ENCODE measurements around the gene SLC37A3.

SLC37A3 gene

GRCh38 chr7:140369294-140369693 is 29.0 kb downstream of the SLC37A3 start:
- Histone ChIP-seq H3K27ac (replicated peaks; ENCODE audit: low read length) (no peak overlapping the region), H3K23ac (ENCODE audit: low read depth, low read length, poor library complexity) (no peak overlapping the region), H3K4ac (ENCODE audit: low read length) (no peak overlapping the region), H2BK120ac (ENCODE audit: low read depth, low read length) (no peak overlapping the region), H4K91ac (ENCODE audit: low read depth, low read length, poor library complexity) (no peak overlapping the region), H3K27me3 (ENCODE audit: control insufficient read depth in 3 of 3, insufficient read depth in 3 of 3, low read depth in 1 of 3, low read length in 3 of 3) (no peaks in the 10 kb centered on the region), H3K79me1 (ENCODE audit: low read depth, low read length) (peaks cover 2% of the 10 kb centered on the region), H2BK15ac (ENCODE audit: low read length) (no peak overlapping the region), H2AK5ac (ENCODE audit: low read depth, low read length) (no peak overlapping the region), H2BK12ac (ENCODE audit: low read length) (no peak overlapping the region), H3K9me3 (replicated peaks in 1 of 2; ENCODE audit: control insufficient read depth in 2 of 2, insufficient read depth in 1 of 2, low read depth in 1 of 2, low read length in 2 of 2) (peaks cover 0 to 2% of the 10 kb centered on the region in 2 donors), H3K9ac (ENCODE audit: low read depth, low read length, poor library complexity) (no peak overlapping the region), H3K14ac (ENCODE audit: low read length) (no peak overlapping the region), H3K18ac (ENCODE audit: low read length) (no peak overlapping the region), H4K8ac (ENCODE audit: low read depth, low read length) (no peak overlapping the region), H2AFZ (ENCODE audit: low read length) (no peak overlapping the region), H3K36me3 (replicated peaks in 1 of 2; ENCODE audit: control insufficient read depth in 2 of 2, insufficient read depth in 2 of 2, low read length in 2 of 2) (peaks cover 5 to 39% of the 10 kb centered on the region in 2 donors), H3K4me2 (ENCODE audit: insufficient read depth, low read length, poor library complexity, severe bottlenecking) (no peak overlapping the region), H3K4me1 (ENCODE audit: control insufficient read depth in 2 of 2, insufficient read depth in 1 of 2, low read depth in 1 of 2, low read length in 2 of 2) (peaks cover 0 to 2% of the 10 kb centered on the region in 2 donors), H3K4me3 (ENCODE audit: low read length in 2 of 2) (no peak overlapping the region), H2BK5ac (ENCODE audit: low read length) (no peak overlapping the region)
- no peak for DNase-seq (ENCODE audit: low spot score)
- no CpG with 5 or more reads among the region's 4 CpGs for WGBS, 2 donors (ENCODE audit: extremely low coverage in 2 of 2, insufficient read length in 2 of 2, insufficient replicate concordance in 1 of 2)

GRCh38 chr7:140367528-140367927 is 30.8 kb downstream of the SLC37A3 start:
- Histone ChIP-seq H3K18ac (ENCODE audit: low read length) (no peak overlapping the region), H3K23ac (ENCODE audit: low read depth, low read length, poor library complexity) (no peak overlapping the region), H3K14ac (ENCODE audit: low read length) (no peak overlapping the region), H3K27me3 (ENCODE audit: control insufficient read depth in 3 of 3, insufficient read depth in 3 of 3, low read depth in 1 of 3, low read length in 3 of 3) (no peaks in the 10 kb centered on the region), H3K9me3 (replicated peaks in 1 of 2; ENCODE audit: control insufficient read depth in 2 of 2, insufficient read depth in 1 of 2, low read depth in 1 of 2, low read length in 2 of 2) (peaks cover 2 to 3% of the 10 kb centered on the region in 2 donors), H4K8ac (ENCODE audit: low read depth, low read length) (no peak overlapping the region), H3K27ac (replicated peaks; ENCODE audit: low read length) (no peak overlapping the region), H3K4ac (ENCODE audit: low read length) (no peak overlapping the region), H3K9ac (ENCODE audit: low read depth, low read length, poor library complexity) (no peak overlapping the region), H3K79me1 (ENCODE audit: low read depth, low read length) (peaks cover 2% of the 10 kb centered on the region), H4K91ac (ENCODE audit: low read depth, low read length, poor library complexity) (no peak overlapping the region), H3K4me1 (ENCODE audit: control insufficient read depth in 2 of 2, insufficient read depth in 1 of 2, low read depth in 1 of 2, low read length in 2 of 2) (peaks cover 0 to 3% of the 10 kb centered on the region in 2 donors), H2BK12ac (ENCODE audit: low read length) (no peak overlapping the region), H2AK5ac (ENCODE audit: low read depth, low read length) (no peak overlapping the region), H2BK120ac (ENCODE audit: low read depth, low read length) (no peak overlapping the region), H2BK15ac (ENCODE audit: low read length) (no peak overlapping the region), H3K4me2 (ENCODE audit: insufficient read depth, low read length, poor library complexity, severe bottlenecking) (no peak overlapping the region), H2BK5ac (ENCODE audit: low read length) (no peak overlapping the region), H2AFZ (ENCODE audit: low read length) (no peak overlapping the region), H3K4me3 (ENCODE audit: low read length in 2 of 2) (no peak overlapping the region), H3K36me3 (replicated peaks in 1 of 2; ENCODE audit: control insufficient read depth in 2 of 2, insufficient read depth in 2 of 2, low read length in 2 of 2) (peaks cover 5 to 43% of the 10 kb centered on the region in 2 donors)
- whole genome bisulfite sequencing, 2 donors (ENCODE audit: extremely low coverage in 2 of 2, insufficient read length in 2 of 2, insufficient replicate concordance in 1 of 2): no CpG with 5 or more reads among the region's 9 CpGs
- no peak for DNase-seq (ENCODE audit: low spot score)

- no peak overlapping the region for H3K18ac ChIP-seq (ENCODE audit: low read length)
Observed at GRCh38 chr7:140364819-140365218, 33.5 kb downstream of the SLC37A3 start.

GRCh38 chr7:140360697-140361229 is 37.6 kb downstream of the SLC37A3 start:
- Histone ChIP-seq H3K27ac (replicated peaks; ENCODE audit: low read length) (no peak overlapping the region), H3K9ac (ENCODE audit: low read depth, low read length, poor library complexity) (no peak overlapping the region), H2BK5ac (ENCODE audit: low read length) (no peak overlapping the region), H2BK12ac (ENCODE audit: low read length) (no peak overlapping the region), H3K4ac (ENCODE audit: low read length) (no peak overlapping the region), H3K79me1 (ENCODE audit: low read depth, low read length) (peaks cover 2% of the 10 kb centered on the region), H3K23ac (ENCODE audit: low read depth, low read length, poor library complexity) (no peak overlapping the region), H4K8ac (ENCODE audit: low read depth, low read length) (no peak overlapping the region), H2BK15ac (ENCODE audit: low read length) (no peak overlapping the region), H3K4me2 (ENCODE audit: insufficient read depth, low read length, poor library complexity, severe bottlenecking) (no peak overlapping the region), H3K18ac (ENCODE audit: low read length) (no peak overlapping the region), H4K91ac (ENCODE audit: low read depth, low read length, poor library complexity) (no peak overlapping the region), H2AK5ac (ENCODE audit: low read depth, low read length) (no peak overlapping the region), H3K9me3 (replicated peaks in 1 of 2; ENCODE audit: control insufficient read depth in 2 of 2, insufficient read depth in 1 of 2, low read depth in 1 of 2, low read length in 2 of 2) (peaks cover 0 to 3% of the 10 kb centered on the region in 2 donors), H3K27me3 (ENCODE audit: control insufficient read depth in 3 of 3, insufficient read depth in 3 of 3, low read depth in 1 of 3, low read length in 3 of 3) (no peaks in the 10 kb centered on the region), H3K4me1 (ENCODE audit: control insufficient read depth in 2 of 2, insufficient read depth in 1 of 2, low read depth in 1 of 2, low read length in 2 of 2) (peaks cover 0 to 3% of the 10 kb centered on the region in 2 donors), H2AFZ (ENCODE audit: low read length) (no peak overlapping the region), H3K4me3 (ENCODE audit: low read length in 2 of 2) (no peak overlapping the region), H3K14ac (ENCODE audit: low read length) (no peak overlapping the region), H3K36me3 (replicated peaks in 1 of 2; ENCODE audit: control insufficient read depth in 2 of 2, insufficient read depth in 2 of 2, low read length in 2 of 2) (peaks cover 9 to 55% of the 10 kb centered on the region in 2 donors), H2BK120ac (ENCODE audit: low read depth, low read length) (no peak overlapping the region)
- WGBS, 2 donors (ENCODE audit: extremely low coverage in 2 of 2, insufficient read length in 2 of 2, insufficient replicate concordance in 1 of 2): no CpG with 5 or more reads among the region's 6 CpGs
- no peak for DNase-seq (ENCODE audit: low spot score)

More at GRCh38 chr7:140364819-140365218, 33.5 kb downstream of the SLC37A3 start:
- Histone ChIP-seq H2AK5ac (ENCODE audit: low read depth, low read length) (no peak overlapping the region), H3K9me3 (replicated peaks in 1 of 2; ENCODE audit: control insufficient read depth in 2 of 2, insufficient read depth in 1 of 2, low read depth in 1 of 2, low read length in 2 of 2) (peaks cover 0 to 3% of the 10 kb centered on the region in 2 donors), H2BK15ac (ENCODE audit: low read length) (no peak overlapping the region), H3K14ac (ENCODE audit: low read length) (no peak overlapping the region), H2BK12ac (ENCODE audit: low read length) (no peak overlapping the region), H3K36me3 (replicated peaks in 1 of 2; ENCODE audit: control insufficient read depth in 2 of 2, insufficient read depth in 2 of 2, low read length in 2 of 2) (peaks cover 4 to 44% of the 10 kb centered on the region in 2 donors), H3K27ac (replicated peaks; ENCODE audit: low read length) (no peak overlapping the region), H3K23ac (ENCODE audit: low read depth, low read length, poor library complexity) (no peak overlapping the region), H3K4me2 (ENCODE audit: insufficient read depth, low read length, poor library complexity, severe bottlenecking) (no peak overlapping the region), H2AFZ (ENCODE audit: low read length) (no peak overlapping the region), H3K4me1 (ENCODE audit: control insufficient read depth in 2 of 2, insufficient read depth in 1 of 2, low read depth in 1 of 2, low read length in 2 of 2) (peaks cover 0 to 3% of the 10 kb centered on the region in 2 donors), H3K27me3 (ENCODE audit: control insufficient read depth in 3 of 3, insufficient read depth in 3 of 3, low read depth in 1 of 3, low read length in 3 of 3) (no peaks in the 10 kb centered on the region), H3K79me1 (ENCODE audit: low read depth, low read length) (peaks cover 2% of the 10 kb centered on the region), H3K4ac (ENCODE audit: low read length) (no peak overlapping the region), H2BK120ac (ENCODE audit: low read depth, low read length) (no peak overlapping the region), H4K8ac (ENCODE audit: low read depth, low read length) (no peak overlapping the region), H4K91ac (ENCODE audit: low read depth, low read length, poor library complexity) (no peak overlapping the region), H2BK5ac (ENCODE audit: low read length) (no peak overlapping the region), H3K4me3 (ENCODE audit: low read length in 2 of 2) (no peak overlapping the region), H3K9ac (ENCODE audit: low read depth, low read length, poor library complexity) (no peak overlapping the region)
- DNase-seq (ENCODE audit: low spot score): no peak
- WGBS, 2 donors (ENCODE audit: extremely low coverage in 2 of 2, insufficient read length in 2 of 2, insufficient replicate concordance in 1 of 2): no CpG with 5 or more reads among the region's 3 CpGs
